ENCODE results near the gene FTSJ3. TPM values are rescaled to one million over a fixed set of nuclear protein-coding genes. Genes with fewer than 3 reads are reported as not detected.

The FTSJ3 gene
- total and polyA plus RNA-seq, 2 experiments from 2014 or later = 47.2 to 52.2 TPM

DNA sequence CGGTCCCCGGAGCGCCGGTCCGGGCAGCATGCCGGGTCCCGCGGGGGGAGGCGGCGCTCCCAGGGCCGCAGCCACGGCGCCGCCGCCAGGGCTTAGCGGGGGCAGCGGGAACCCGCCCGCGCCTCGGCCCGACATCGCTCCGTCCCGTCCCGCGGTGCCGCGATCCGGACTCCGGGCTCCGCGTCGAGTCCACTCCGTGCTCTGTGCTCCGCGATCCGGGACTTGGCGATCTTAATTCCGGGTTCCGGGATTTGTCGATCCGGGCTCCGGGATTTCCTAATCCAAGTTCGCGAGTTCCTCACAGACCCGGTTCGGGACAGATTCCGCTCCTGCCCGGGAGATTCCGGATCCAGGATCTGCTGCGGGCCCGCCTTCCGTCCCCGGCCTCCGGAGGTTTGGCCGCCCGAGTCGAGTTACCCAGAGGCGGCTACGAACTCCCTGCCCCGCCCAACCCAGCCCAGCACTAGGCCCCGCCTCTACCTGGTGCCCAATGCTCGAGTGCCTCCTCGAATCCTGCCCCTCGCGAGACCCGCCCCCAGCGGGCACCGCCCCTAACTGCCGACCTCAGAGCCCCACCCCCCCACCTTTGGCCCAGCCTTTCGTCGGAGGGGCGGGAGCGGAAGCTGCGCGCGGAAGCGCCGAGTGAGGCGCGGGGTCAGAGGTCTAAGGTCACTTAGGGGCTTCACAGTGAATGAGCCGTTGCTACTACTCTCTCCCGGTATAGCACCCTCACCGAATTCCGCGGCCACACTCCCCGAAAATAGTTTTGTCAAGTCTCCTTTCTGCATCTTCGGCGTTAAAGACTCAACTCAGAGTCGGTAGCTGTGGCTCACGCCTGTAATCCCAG is 15.3 kb upstream of the FTSJ3 start, which contains the start of gene SMARCD2:
TSS of gene SMARCD2 (minus strand) at position 146 of the 847 bp plus-strand sequence. CDS start at position 135, 11 bp downstream.
- peak within 1 kb of the TSS; percentile 84 for H3K27ac ChIP-seq
- peaks cover 26% of the 10 kb centered on the region for H3K4me1 ChIP-seq (ENCODE audit: low read depth)
- H3K27me3 ChIP-seq = peaks cover 11% of the 10 kb centered on the region
- H3K36me3 ChIP-seq = no peaks in the 10 kb centered on the region
- TF ChIP-seq, protein P1, sequence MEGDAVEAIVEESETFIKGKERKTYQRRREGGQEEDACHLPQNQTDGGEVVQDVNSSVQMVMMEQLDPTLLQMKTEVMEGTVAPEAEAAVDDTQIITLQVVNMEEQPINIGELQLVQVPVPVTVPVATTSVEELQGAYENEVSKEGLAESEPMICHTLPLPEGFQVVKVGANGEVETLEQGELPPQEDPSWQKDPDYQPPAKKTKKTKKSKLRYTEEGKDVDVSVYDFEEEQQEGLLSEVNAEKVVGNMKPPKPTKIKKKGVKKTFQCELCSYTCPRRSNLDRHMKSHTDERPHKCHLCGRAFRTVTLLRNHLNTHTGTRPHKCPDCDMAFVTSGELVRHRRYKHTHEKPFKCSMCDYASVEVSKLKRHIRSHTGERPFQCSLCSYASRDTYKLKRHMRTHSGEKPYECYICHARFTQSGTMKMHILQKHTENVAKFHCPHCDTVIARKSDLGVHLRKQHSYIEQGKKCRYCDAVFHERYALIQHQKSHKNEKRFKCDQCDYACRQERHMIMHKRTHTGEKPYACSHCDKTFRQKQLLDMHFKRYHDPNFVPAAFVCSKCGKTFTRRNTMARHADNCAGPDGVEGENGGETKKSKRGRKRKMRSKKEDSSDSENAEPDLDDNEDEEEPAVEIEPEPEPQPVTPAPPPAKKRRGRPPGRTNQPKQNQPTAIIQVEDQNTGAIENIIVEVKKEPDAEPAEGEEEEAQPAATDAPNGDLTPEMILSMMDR (IDR thresholded peaks at IDR 0.05; ENCODE audit: low read depth, low read length) = no peak
- no peaks in the 10 kb centered on the region for H3K9me3 ChIP-seq (ENCODE audit: low read depth)
- peak; percentile 99 to 100 for DNase-seq (ENCODE audit: low read depth in 1 of 2, low spot score in 1 of 2)
- H3K4me3 ChIP-seq = peak within 1 kb of the TSS; percentile 85

DNA sequence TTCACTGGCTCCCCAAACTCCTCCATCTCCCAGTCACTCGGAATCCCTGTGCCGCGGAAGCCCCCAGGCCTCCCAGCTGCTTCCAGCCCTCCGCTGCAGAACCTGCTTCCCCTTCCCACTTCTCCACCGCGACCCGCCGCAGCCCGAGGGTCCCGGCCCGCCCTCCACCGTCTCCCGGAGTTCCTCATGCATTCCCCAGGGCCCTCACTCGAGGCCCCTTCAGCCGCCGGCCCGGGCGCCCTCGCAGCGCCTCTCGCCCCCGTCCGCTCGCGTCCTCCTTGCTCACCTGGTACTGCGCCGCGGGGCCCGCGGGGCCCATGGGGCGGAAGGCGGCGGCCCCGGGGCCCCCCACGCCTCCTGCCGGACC is 14.7 kb upstream of the FTSJ3 start:
- peaks cover 26% of the 10 kb centered on the region for H3K4me1 ChIP-seq (ENCODE audit: low read depth)
- no peak for DNase-seq (ENCODE audit: low read depth in 1 of 2, low spot score in 1 of 2)

DNA sequence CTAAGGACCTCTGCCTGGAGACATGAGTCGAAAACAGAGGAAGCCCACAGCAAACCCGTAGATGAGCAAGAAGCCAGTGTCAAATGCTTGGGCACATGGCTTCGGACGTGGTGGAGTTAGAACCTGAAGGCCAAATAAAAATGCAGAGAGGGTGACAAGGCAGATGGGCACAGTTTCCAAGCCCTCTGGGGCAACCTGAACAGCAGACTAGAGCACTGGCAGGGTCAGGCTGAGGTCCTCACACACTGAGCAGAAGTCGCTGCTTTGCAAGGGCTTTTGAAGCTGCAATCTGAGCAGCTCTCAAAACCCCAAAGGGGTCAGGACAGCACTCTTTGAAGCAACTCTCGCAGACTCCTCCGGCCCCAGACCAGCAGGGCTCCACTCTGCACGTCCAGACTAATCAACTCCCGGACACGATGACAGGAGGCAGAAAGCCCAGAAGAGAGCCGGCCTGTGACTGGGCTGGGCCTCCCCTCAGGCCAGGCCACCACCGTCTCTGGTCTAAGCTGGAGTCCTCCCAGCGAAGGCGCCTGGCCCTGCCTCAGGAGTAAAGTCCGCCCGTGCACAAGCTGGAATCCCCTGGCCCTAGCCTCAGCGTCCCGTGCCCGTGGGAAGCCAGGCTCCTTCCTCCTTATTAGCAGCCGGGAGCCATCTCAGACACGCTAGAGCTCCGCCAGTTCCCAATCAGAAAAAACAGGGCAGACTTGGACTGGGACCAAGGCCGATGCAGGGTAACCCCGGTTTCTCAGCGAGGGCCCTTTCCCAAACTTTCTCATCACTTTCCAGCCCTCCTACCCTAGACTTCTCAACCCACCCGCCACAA is 14.1 kb upstream of the FTSJ3 start:
- DNase-seq (ENCODE audit: low read depth in 1 of 2, low spot score in 1 of 2) = peak; percentile 71 to 77
- no peaks in the 10 kb centered on the region for H3K36me3 ChIP-seq
- peak overlapping the region; percentile 85 for H3K4me3 ChIP-seq
- H3K27ac ChIP-seq = peak overlapping the region; percentile 84
- H3K9me3 ChIP-seq (ENCODE audit: low read depth) = no peaks in the 10 kb centered on the region
- peaks cover 26% of the 10 kb centered on the region for H3K4me1 ChIP-seq (ENCODE audit: low read depth)
- peaks cover 7% of the 10 kb centered on the region for H3K27me3 ChIP-seq
- TF ChIP-seq, protein P1 (IDR thresholded peaks at IDR 0.05; ENCODE audit: low read depth, low read length) = no peak

More for the DNA sequence above, 14.7 kb upstream of the FTSJ3 start:
- TF ChIP-seq, protein P1 (IDR thresholded peaks at IDR 0.05; ENCODE audit: low read depth, low read length) = no peak
- no peaks in the 10 kb centered on the region for H3K36me3 ChIP-seq
- peak overlapping the region; percentile 85 for H3K4me3 ChIP-seq
- peaks cover 11% of the 10 kb centered on the region for H3K27me3 ChIP-seq
- H3K9me3 ChIP-seq (ENCODE audit: low read depth) = no peaks in the 10 kb centered on the region
- H3K27ac ChIP-seq = peak overlapping the region; percentile 84

DNA sequence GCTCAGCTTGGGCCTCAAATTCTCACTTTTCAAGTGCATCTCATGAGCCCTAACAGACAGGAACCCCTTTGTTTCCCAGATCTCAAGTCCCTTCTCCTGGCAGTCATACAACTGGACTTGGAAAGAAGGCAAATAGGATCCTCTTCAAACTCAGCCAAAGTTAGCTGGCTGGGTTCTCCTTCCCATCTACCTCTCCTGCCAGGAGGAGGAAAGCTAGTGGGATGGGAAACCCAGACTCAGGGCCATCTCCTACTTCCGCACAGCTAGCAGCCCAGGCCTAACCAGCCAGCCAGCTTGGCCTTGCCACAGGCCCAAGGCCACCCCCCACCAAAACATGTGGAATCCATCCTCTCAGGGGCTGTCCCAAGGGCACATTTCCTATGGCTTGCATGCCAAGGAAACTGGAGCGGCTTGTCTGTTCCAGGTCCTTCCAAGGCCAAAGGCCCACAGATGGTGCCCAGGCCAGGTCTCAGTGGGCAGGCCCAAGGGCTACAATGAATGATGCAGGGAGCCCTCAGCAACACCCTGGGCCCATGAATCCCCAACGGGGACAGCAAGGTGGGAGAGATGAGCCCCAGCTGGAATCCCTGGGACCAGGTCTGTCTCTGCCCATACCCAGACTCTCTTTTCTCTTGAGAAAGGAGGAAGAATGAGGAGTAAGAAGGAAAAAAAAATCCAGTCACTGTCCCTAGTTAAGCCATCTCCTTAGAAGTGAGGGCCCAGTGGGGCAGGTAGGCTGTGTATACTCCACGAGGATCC is 13.3 kb upstream of the FTSJ3 start:
- peaks cover 26% of the 10 kb centered on the region for H3K4me1 ChIP-seq (ENCODE audit: low read depth)
- peak overlapping the region; percentile 84 for H3K27ac ChIP-seq
- H3K9me3 ChIP-seq (ENCODE audit: low read depth) = no peaks in the 10 kb centered on the region
- peaks cover 4% of the 10 kb centered on the region for H3K27me3 ChIP-seq
- TF ChIP-seq, protein P1 (IDR thresholded peaks at IDR 0.05; ENCODE audit: low read depth, low read length) = no peak
- peaks cover 3% of the 10 kb centered on the region for H3K36me3 ChIP-seq
- H3K4me3 ChIP-seq = peak overlapping the region; percentile 85
- peak in 1 of 2 donors; percentile 56 for DNase-seq (ENCODE audit: low read depth in 1 of 2, low spot score in 1 of 2)

DNA sequence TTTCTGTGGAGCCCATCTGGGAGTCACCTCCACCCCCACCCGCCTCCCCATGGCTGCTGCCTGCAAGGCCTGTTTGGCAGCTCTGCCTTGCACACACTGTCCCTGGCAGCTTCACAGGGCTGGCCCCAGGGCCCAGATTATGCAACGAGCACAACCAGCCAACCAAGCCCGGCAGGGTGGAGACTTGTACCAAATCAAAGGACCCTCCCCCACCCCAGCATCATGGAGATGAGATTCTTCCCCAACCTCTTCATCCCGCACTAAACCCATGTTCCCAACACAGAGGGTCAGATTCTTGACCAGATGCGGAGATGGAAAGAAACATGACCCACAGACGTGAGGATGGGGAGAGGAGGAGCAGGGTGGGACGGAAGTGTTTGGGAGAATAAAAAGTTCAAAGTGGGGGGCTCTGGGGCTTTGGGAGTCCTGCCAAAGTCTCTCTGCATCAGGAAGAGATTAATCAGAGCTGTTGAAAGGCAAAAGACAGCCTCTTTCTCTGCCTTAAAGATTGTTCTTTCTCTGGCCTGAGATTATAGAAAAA is 11.2 kb upstream of the FTSJ3 start:
- Histone ChIP-seq H3K36me3 (peaks cover 5% of the 10 kb centered on the region), H3K27ac (peak overlapping the region; percentile 44), H3K9me3 (ENCODE audit: low read depth) (no peaks in the 10 kb centered on the region), H3K27me3 (no peaks in the 10 kb centered on the region), H3K4me3 (no peak overlapping the region), H3K4me1 (ENCODE audit: low read depth) (peaks cover 26% of the 10 kb centered on the region)
- peak in 1 of 2 donors; percentile 94 for DNase-seq (ENCODE audit: low read depth in 1 of 2, low spot score in 1 of 2)
- TF ChIP-seq, protein P1 (IDR thresholded peaks at IDR 0.05; ENCODE audit: low read depth, low read length) = no peak

Measured in cardiac muscle cell (in vitro differentiated cells and primary cell).